GM12878 (cell line): ENCODE results near the gene STK16. TPM values are rescaled to one million over a fixed set of nuclear protein-coding genes. Genes with fewer than 3 reads are reported as not detected.
A peak's percentile ranks its signal among the peaks of the same experiment; 100 is the strongest.

ENCODE experiments used
- BCL11A ChIP-seq: IDR thresholded peaks from 2 replicates; pipeline ENCODE4 v1.6.1; 2011; ENCODE audit warnings: low read depth, low read length
- BMI1 ChIP-seq: fragments of 450-650 bp; IDR thresholded peaks from 2 replicates; pipeline ENCODE4 v1.6.1; 2016; ENCODE audit warnings: mild to moderate bottlenecking, moderate library complexity, borderline replicate concordance
- FOXK2 ChIP-seq: fragments of 450-650 bp; IDR thresholded peaks from 2 replicates; pipeline ENCODE4 v1.6.1; 2017; ENCODE audit warnings: mild to moderate bottlenecking, moderate library complexity
- JUNB ChIP-seq: IDR thresholded peaks from 2 replicates; pipeline ENCODE4 v1.6.1; 2016; ENCODE audit warnings: antibody characterized with exemption, mild to moderate bottlenecking
- NR2C2 ChIP-seq: IDR thresholded peaks from 2 replicates; pipeline ENCODE4 v1.6.1; 2011; ENCODE audit warnings: borderline replicate concordance, low read depth; ENCODE audit not compliant: control insufficient read depth, insufficient read length
- SREBF1 ChIP-seq: IDR thresholded peaks from 2 replicates; pipeline ENCODE4 v1.6.1; 2012; ENCODE audit warnings: mild to moderate bottlenecking, low read length
- polyA plus RNA-seq, 11 experiments: library from polyadenylated mRNA; depleted of rRNA in 4 of 11; unstranded in 6 of 11; stranded (reverse) in 5 of 11; fragments of >200 nt; fragmentation: Nextera tagmentation in 4 of 11; fragmentation: Illumina TruSeq in 1 of 11; extraction: Ambion mirVana in 4 of 11; extraction: Trizol in 1 of 11; gene quantifications; 1 replicate in 1 of 11; 2 replicates in 10 of 11; pipeline versions ENCODE4 v1.2.1 to v1.2.3, GENCODE V29; 2011 to 2016; ENCODE audit warnings: inconsistent platforms in 2 of 11, missing spikeins in 2 of 11, low read depth in 1 of 11
- total RNA-seq, 4 experiments: library from RNA; depleted of rRNA in 3 of 4; stranded (reverse); fragments of >200 nt in 3 of 4; fragmentation: Illumina TruSeq in 1 of 4; extraction: Trizol in 1 of 4; gene quantifications; 2 replicates each; pipeline versions ENCODE4 v1.2.1 to v1.2.3, GENCODE V29; 2013 to 2021
- TF ChIP-seq, protein P1 (sequence below): fragments of 450-650 bp; IDR thresholded peaks from 2 replicates; pipeline ENCODE4 v1.6.1; 2018; ENCODE audit warnings: borderline replicate concordance, mild to moderate bottlenecking; ENCODE audit not compliant: partially characterized antibody
- TF ChIP-seq, protein P2 (sequence below): fragments of 450-650 bp; IDR thresholded peaks from 2 replicates; pipeline ENCODE4 v1.6.1; 2016; ENCODE audit warnings: mild to moderate bottlenecking, moderate library complexity, borderline replicate concordance

STK16 gene
- total and polyA plus RNA-seq, 10 of the 15 experiments (the other 5 are each of a cell fraction or from before 2014, with no cell fraction given), result 4.3 to 50.1 (median 17.9) TPM

DNA sequence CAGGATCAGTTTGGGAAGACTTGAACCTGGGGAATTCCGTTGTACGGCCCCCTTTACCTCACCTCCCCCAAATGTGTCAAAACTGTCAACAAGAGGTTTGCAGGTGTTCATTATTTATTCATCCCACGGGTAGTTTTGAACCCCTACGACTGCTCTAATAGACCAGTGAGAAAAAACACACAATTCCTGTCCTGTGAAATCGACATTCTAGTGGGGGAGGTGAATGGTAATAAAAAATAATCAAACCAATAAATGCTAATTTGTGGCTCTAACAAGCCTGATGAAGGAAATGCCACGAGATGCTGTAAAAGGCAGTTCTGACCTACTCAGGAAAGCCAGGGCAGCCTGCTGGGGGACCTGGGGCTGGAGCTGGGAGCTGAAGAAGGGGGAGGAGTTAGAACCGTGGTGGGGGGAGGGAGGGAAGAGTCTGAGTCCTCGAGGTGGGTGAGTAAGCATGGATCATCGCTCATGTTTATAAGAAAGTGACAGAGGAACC is 33.4 kb downstream of the STK16 start (continued):
- TF ChIP-seq, protein P1, sequence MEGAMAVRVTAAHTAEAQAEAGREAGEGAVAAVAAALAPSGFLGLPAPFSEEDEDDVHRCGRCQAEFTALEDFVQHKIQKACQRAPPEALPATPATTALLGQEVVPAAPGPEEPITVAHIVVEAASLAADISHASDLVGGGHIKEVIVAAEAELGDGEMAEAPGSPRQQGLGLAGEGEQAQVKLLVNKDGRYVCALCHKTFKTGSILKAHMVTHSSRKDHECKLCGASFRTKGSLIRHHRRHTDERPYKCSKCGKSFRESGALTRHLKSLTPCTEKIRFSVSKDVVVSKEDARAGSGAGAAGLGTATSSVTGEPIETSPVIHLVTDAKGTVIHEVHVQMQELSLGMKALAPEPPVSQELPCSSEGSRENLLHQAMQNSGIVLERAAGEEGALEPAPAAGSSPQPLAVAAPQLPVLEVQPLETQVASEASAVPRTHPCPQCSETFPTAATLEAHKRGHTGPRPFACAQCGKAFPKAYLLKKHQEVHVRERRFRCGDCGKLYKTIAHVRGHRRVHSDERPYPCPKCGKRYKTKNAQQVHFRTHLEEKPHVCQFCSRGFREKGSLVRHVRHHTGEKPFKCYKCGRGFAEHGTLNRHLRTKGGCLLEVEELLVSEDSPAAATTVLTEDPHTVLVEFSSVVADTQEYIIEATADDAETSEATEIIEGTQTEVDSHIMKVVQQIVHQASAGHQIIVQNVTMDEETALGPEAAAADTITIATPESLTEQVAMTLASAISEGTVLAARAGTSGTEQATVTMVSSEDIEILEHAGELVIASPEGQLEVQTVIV, result no peak
- TF ChIP-seq, protein P2, sequence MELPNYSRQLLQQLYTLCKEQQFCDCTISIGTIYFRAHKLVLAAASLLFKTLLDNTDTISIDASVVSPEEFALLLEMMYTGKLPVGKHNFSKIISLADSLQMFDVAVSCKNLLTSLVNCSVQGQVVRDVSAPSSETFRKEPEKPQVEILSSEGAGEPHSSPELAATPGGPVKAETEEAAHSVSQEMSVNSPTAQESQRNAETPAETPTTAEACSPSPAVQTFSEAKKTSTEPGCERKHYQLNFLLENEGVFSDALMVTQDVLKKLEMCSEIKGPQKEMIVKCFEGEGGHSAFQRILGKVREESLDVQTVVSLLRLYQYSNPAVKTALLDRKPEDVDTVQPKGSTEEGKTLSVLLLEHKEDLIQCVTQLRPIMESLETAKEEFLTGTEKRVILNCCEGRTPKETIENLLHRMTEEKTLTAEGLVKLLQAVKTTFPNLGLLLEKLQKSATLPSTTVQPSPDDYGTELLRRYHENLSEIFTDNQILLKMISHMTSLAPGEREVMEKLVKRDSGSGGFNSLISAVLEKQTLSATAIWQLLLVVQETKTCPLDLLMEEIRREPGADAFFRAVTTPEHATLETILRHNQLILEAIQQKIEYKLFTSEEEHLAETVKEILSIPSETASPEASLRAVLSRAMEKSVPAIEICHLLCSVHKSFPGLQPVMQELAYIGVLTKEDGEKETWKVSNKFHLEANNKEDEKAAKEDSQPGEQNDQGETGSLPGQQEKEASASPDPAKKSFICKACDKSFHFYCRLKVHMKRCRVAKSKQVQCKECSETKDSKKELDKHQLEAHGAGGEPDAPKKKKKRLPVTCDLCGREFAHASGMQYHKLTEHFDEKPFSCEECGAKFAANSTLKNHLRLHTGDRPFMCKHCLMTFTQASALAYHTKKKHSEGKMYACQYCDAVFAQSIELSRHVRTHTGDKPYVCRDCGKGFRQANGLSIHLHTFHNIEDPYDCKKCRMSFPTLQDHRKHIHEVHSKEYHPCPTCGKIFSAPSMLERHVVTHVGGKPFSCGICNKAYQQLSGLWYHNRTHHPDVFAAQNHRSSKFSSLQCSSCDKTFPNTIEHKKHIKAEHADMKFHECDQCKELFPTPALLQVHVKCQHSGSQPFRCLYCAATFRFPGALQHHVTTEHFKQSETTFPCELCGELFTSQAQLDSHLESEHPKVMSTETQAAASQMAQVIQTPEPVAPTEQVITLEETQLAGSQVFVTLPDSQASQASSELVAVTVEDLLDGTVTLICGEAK, result peak; percentile 36; the same call in 1 of the 2 replicates
- TF ChIP-seq FOXK2 (peak; percentile 85), BCL11A (no peak), BMI1 (no peak), JUNB (no peak), SREBF1 (no peak), NR2C2 (no peak)
- TF ChIP-seq, all 136 proteins: peak for 16
